Measurements from ENCODE around the gene AK9. TPM values are rescaled to one million over a fixed set of nuclear protein-coding genes. Genes with fewer than 3 reads are reported as not detected.

Gene AK9
- total RNA-seq, 1 experiment from 2014 or later = 10.1 TPM

Other genes starting within 250 kb of the AK9 start
- 19.9 and 22.3 TPM in 2 replicates for gene MICAL1, start 235.4 kb downstream of the AK9 start, total RNA-seq (2014; rRNA removed; shearing (Covaris generic))
- gene ZBTB24, start 208.0 kb downstream of the AK9 start, total RNA-seq (2014; rRNA removed; shearing (Covaris generic)) = 7.9 and 8.4 TPM in 2 replicates
- gene FIG4, start 94 bp upstream of the AK9 start, total RNA-seq (2014; rRNA removed; shearing (Covaris generic)) = 11.5 and 11.7 TPM in 2 replicates